ENCODE measurements around the gene TMPRSS7. TPM values are rescaled to one million over a fixed set of nuclear protein-coding genes. Genes with fewer than 3 reads are reported as not detected.

Gene TMPRSS7
- total and polyA plus RNA-seq, 2 experiments from 2014 or later: not detected

DNA sequence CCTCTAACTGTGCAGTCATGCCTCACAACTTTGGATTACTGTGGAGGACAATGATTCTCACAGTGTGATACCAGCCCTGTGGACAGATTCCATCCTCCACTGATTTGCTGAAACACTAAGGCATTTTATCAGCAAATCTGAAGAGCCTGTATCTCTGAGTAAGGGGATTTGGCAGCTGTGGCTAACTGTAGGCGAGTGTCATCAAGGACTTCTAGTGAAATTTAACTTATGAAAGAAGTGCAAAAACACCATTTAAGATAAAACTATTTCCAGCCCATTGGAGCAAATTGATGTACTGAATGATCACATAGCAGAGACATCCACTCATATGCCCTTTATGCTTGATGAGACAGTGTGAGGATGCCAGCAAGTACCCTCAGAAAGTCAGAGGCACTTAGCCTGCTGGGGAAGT is 13.9 kb upstream of the TMPRSS7 start:
- H3K4me3 Mint-ChIP-seq: no peak overlapping the region
- Histone ChIP-seq H3K27ac (ENCODE audit: low read depth) (no peak overlapping the region), H3K36me3 (ENCODE audit: insufficient read depth) (no peaks in the 10 kb centered on the region), H3K4me1 (ENCODE audit: insufficient read depth) (no peaks in the 10 kb centered on the region), H3F3A (replicated peaks; ENCODE audit: low read depth) (no peaks in the 10 kb centered on the region), H3K27me3 (ENCODE audit: insufficient read depth) (no peaks in the 10 kb centered on the region), H3K9me2 (ENCODE audit: insufficient read depth) (no peaks in the 10 kb centered on the region), H3K4me3 (no peak overlapping the region), H3K79me2 (replicated peaks; ENCODE audit: insufficient read depth) (no peaks in the 10 kb centered on the region), H2AFZ (no peak overlapping the region), H4K20me1 (replicated peaks; ENCODE audit: insufficient read depth) (no peaks in the 10 kb centered on the region), H3K4me2 (no peak overlapping the region)
- peaks cover 5% of the 10 kb centered on the region for H3K9me3 Mint-ChIP-seq
- ATAC-seq (no peak), DNase-seq (ENCODE audit: low spot score) (no peak)
- H3K27me3 Mint-ChIP-seq (ENCODE audit: insufficient read depth, low read depth, poor library complexity): no peaks in the 10 kb centered on the region
- H3K36me3 Mint-ChIP-seq (ENCODE audit: low read depth): peaks cover 3% of the 10 kb centered on the region; the same call in 1 of the 3 replicates
- no peak overlapping the region for H3K27ac Mint-ChIP-seq
- TF ChIP-seq STAT1 (IDR thresholded peaks at IDR 0.05; ENCODE audit: unreplicated experiment): no peak
- peaks cover 2% of the 10 kb centered on the region; the same call in 2 of the 3 replicates for H3K4me1 Mint-ChIP-seq

DNA sequence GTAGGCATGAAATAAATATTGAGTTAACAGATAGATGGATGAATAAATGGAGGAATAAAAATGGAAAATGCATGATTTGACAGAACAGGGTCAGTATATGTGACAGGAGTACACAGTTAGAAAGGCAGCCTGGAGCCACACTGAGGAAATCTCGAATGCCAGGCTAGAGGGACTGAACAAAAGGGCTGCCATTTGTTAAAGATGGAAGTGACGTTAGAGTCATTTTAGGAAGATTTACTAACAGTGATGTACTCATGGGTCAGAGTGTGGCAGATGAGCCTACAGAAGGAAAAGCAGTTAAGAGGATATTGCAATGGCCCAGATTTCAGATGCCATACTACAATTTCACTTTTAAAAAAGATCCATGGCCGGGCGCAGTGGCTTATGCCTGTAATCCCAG is 7.4 kb upstream of the TMPRSS7 start:
- Histone ChIP-seq H3F3A (replicated peaks; ENCODE audit: low read depth) (no peaks in the 10 kb centered on the region), H2AFZ (no peak overlapping the region), H3K4me3 (no peak overlapping the region), H3K4me1 (ENCODE audit: insufficient read depth) (no peaks in the 10 kb centered on the region), H3K79me2 (replicated peaks; ENCODE audit: insufficient read depth) (no peaks in the 10 kb centered on the region), H3K36me3 (ENCODE audit: insufficient read depth) (no peaks in the 10 kb centered on the region), H3K4me2 (no peak overlapping the region), H3K27me3 (ENCODE audit: insufficient read depth) (no peaks in the 10 kb centered on the region), H4K20me1 (replicated peaks; ENCODE audit: insufficient read depth) (no peaks in the 10 kb centered on the region), H3K27ac (ENCODE audit: low read depth) (no peak overlapping the region), H3K9me2 (ENCODE audit: insufficient read depth) (no peaks in the 10 kb centered on the region)
- Mint-ChIP-seq H3K9me3 (peaks cover 1% of the 10 kb centered on the region; the same call in 2 of the 3 replicates), H3K4me1 (no peaks in the 10 kb centered on the region; the same call in 2 of the 3 replicates), H3K4me3 (no peak overlapping the region), H3K27ac (no peak overlapping the region), H3K36me3 (ENCODE audit: low read depth) (peaks cover under 1% of the 10 kb centered on the region; the same call in 1 of the 3 replicates), H3K27me3 (ENCODE audit: insufficient read depth, low read depth, poor library complexity) (no peaks in the 10 kb centered on the region)
- DNase-seq (ENCODE audit: low spot score) (no peak), ATAC-seq (no peak)
- TF ChIP-seq, protein P1, sequence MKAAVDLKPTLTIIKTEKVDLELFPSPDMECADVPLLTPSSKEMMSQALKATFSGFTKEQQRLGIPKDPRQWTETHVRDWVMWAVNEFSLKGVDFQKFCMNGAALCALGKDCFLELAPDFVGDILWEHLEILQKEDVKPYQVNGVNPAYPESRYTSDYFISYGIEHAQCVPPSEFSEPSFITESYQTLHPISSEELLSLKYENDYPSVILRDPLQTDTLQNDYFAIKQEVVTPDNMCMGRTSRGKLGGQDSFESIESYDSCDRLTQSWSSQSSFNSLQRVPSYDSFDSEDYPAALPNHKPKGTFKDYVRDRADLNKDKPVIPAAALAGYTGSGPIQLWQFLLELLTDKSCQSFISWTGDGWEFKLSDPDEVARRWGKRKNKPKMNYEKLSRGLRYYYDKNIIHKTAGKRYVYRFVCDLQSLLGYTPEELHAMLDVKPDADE (IDR thresholded peaks at IDR 0.05): no peak
- TF ChIP-seq CREB1 (CRISPR knock-in tag; IDR thresholded peaks at IDR 0.05; ENCODE audit: low read depth) (no peak), STAT1 (IDR thresholded peaks at IDR 0.05; ENCODE audit: unreplicated experiment) (no peak), POLR2AphosphoS5 (IDR thresholded peaks at IDR 0.05; ENCODE audit: low read depth) (no peak), ZNF331 (CRISPR knock-in tag; IDR thresholded peaks at IDR 0.05; ENCODE audit: low read depth) (no peak), EZH2 (IDR thresholded peaks at IDR 0.05; ENCODE audit: low read depth, unreplicated experiment) (no peak)
- TF ChIP-seq, protein P2, sequence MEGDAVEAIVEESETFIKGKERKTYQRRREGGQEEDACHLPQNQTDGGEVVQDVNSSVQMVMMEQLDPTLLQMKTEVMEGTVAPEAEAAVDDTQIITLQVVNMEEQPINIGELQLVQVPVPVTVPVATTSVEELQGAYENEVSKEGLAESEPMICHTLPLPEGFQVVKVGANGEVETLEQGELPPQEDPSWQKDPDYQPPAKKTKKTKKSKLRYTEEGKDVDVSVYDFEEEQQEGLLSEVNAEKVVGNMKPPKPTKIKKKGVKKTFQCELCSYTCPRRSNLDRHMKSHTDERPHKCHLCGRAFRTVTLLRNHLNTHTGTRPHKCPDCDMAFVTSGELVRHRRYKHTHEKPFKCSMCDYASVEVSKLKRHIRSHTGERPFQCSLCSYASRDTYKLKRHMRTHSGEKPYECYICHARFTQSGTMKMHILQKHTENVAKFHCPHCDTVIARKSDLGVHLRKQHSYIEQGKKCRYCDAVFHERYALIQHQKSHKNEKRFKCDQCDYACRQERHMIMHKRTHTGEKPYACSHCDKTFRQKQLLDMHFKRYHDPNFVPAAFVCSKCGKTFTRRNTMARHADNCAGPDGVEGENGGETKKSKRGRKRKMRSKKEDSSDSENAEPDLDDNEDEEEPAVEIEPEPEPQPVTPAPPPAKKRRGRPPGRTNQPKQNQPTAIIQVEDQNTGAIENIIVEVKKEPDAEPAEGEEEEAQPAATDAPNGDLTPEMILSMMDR (conservative IDR thresholded peaks at IDR 0.05; ENCODE audit: low read depth in 2 of 2): no peak
- TF ChIP-seq, protein P3, sequence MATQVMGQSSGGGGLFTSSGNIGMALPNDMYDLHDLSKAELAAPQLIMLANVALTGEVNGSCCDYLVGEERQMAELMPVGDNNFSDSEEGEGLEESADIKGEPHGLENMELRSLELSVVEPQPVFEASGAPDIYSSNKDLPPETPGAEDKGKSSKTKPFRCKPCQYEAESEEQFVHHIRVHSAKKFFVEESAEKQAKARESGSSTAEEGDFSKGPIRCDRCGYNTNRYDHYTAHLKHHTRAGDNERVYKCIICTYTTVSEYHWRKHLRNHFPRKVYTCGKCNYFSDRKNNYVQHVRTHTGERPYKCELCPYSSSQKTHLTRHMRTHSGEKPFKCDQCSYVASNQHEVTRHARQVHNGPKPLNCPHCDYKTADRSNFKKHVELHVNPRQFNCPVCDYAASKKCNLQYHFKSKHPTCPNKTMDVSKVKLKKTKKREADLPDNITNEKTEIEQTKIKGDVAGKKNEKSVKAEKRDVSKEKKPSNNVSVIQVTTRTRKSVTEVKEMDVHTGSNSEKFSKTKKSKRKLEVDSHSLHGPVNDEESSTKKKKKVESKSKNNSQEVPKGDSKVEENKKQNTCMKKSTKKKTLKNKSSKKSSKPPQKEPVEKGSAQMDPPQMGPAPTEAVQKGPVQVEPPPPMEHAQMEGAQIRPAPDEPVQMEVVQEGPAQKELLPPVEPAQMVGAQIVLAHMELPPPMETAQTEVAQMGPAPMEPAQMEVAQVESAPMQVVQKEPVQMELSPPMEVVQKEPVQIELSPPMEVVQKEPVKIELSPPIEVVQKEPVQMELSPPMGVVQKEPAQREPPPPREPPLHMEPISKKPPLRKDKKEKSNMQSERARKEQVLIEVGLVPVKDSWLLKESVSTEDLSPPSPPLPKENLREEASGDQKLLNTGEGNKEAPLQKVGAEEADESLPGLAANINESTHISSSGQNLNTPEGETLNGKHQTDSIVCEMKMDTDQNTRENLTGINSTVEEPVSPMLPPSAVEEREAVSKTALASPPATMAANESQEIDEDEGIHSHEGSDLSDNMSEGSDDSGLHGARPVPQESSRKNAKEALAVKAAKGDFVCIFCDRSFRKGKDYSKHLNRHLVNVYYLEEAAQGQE (IDR thresholded peaks at IDR 0.05; ENCODE audit: unreplicated experiment): no peak

Data from GM23338 (cell line).